GM19193 (cell line): ENCODE measurements around the gene KLHL29.

Experiments used
- POLR2A ChIP-seq: IDR thresholded peaks from 4 replicates; pipeline ENCODE4 v1.6.1; 2011; ENCODE audit not compliant: insufficient read depth, insufficient read length; ENCODE audit errors: extremely low read depth

Gene KLHL29

DNA sequence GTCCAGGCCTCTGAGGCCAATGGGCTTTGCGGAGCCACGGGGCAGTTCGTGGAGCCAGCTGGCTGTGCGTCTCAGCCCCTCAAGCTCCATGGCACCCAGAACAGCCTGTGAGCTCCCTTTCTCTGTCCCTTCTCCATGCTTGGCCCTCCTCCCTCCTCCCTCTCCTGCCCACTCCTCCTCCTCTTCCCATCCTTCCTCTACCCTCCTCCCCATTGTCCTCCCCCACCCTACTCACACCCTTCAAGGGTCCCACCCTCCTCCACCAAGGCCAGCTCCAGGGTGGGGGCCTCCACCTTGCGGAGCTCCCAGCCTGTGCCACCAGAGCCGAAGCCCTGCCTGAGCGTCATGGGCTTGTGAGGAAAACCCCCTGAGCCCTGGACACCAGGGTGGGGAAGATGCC lies 273.0 kb downstream of the KLHL29 start:
- no peak for TF ChIP-seq POLR2A

DNA sequence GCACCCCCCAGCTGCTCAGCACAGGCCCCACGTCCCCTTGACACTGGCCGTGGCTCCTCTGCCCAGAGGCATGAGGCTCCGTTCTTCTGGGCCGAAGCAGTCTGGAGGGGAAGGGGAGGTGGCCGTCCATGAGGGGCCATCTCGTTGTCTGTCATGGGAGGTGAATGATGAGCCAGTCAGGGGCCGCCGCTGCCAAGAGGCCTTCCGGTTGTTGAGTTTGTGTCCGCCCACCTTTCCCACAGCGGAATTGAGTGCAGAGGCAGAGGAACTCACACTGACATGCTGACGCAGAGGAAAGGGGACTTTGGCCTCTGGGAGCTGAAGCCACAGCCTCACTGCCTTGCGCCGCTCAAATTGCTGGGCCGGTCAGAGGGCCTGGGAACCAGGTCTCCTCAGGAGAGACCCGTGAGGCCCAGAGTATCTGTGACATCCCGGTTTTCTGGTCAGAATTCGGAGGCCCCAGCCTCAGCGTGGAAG lies 273.5 kb downstream of the KLHL29 start:
- no peak for TF ChIP-seq POLR2A

GRCh38 chr2:23659328-23659727 lies 274.3 kb downstream of the KLHL29 start:
- no peak for TF ChIP-seq POLR2A

GRCh38 chr2:23659773-23660172 lies 274.8 kb downstream of the KLHL29 start:
- TF ChIP-seq POLR2A, result no peak

GRCh38 chr2:23660237-23660636 lies 275.3 kb downstream of the KLHL29 start:
- no peak for TF ChIP-seq POLR2A

GRCh38 chr2:23661276-23662050 lies 276.5 kb downstream of the KLHL29 start:
- TF ChIP-seq POLR2A, result no peak

GRCh38 chr2:23662466-23662865 lies 277.5 kb downstream of the KLHL29 start:
- TF ChIP-seq POLR2A, result no peak

GRCh38 chr2:23662941-23663920 lies 278.3 kb downstream of the KLHL29 start:
- TF ChIP-seq POLR2A, result no peak

DNA sequence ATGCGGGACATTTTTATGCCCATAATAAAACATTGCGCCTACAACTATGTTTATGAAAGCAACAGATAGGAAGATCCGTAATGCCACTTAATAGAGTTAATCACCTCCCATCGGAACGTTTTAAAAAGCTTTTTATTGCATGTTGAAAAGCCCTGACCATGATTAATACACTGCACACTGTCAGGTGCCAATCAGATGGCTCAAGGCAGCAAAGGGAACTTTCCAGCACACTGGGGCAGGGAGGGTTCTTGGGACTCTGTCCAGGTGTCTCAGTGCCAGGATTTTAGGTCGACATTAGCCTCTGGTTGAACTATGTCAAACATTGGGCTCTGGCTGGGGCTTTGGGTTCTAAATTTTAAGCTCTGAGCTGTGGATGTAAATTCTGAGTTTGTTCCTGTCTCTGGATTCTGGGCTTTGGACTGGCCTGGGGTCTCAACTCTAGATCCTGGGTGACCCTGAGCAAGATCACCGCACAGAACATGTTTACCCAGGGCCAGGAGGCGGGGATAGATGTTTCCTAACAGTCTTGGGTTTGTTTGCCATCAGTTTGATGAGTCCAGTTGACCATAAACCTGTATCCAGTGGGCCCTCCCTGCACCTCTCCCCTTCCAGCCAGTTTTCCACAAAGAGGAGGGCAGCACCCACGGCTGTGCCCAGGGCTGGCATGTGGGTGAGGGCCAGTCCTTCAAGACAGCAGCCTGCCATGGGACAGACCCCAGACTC lies 279.2 kb downstream of the KLHL29 start:
- TF ChIP-seq POLR2A, result no peak

GRCh38 chr2:23666241-23666979 lies 281.4 kb downstream of the KLHL29 start:
- no peak for TF ChIP-seq POLR2A

DNA sequence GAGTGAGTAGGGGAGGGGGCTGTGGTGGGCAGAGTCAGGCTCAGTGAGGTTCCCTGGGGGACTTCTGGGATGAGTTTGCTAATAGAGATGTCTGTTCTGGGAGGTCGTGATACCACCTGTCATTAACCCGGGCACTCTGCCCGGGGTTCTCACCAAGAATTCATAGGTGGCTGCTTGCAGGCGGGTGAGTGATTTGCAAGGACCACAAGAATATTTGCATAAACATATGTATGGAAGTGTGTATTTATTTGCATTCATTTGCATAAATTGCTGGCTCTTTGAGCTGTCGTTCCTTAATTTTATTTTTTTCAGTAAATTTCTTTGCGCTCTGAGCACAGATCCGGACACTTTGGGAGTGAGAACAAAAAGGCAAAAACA lies 282.0 kb downstream of the KLHL29 start:
- TF ChIP-seq POLR2A, result no peak

DNA sequence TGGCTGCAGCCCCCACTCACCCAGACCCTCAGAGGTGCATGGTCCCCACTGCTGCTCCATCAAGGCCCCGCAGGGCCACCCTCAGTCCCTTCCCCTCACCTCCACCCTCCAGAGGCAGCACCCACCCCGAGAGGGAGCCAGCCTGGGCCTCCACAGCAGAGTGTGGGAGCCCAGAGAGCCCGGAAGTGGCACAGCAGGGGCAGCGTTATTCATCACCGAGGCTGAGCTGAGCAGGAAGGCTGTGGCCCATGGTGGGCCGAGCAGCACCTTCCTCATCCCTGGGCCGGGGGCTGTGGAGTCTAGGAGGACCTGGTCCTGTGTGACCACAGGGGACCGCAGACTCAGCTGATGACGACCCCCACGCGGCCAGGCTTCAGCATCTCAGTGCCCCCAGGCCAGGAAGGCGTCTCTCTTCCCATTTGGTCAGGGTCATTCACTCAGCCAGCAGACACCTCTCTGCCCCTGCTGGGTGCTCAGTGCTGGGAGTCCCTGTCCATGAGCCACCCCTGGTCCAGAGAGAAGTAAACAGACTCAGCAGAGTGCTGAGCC lies 283.9 kb downstream of the KLHL29 start:
- TF ChIP-seq POLR2A, result no peak

DNA sequence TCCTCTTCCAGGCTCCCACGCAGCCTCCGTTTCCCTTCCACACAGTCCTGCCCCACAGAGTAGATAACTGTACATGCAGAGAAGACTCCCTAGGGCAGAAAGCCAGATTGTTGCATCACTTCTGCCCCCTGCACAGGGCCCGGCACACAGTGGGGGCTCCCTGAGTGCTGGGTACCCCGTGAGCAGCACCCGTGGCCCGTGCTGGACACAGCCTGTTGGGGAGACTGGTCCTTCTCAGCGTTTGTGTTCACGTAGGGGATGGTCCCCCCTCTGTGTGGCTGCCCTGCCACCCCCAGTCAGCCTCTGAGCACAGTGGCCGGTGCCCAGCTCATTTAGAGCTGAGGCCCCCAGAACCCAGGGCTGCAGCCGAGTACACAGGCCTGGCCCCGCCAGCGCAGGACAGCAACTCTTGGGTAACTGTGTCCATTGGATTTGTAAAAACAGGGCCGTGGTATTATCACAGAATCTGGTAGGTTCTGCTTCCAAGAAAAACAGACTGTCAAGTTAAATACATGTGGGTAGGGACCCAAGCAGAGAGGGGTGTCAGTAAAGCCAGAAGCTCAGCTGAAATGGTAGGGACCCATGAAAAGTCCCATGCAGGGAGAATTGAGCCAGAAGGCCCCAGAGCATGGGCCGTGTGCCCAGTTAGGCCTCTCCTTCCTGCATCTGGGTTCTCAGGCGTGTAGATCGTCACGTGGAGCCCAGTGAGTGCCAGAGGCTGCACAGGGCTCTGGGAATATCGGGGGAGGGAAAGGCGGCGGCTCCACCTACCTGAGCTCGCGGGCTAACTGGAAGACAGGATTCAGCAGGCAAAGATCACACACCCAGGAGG lies 284.6 kb downstream of the KLHL29 start:
- TF ChIP-seq POLR2A, result no peak
